ENCODE results near the gene TSN. TPM values are rescaled to one million over a fixed set of nuclear protein-coding genes. Genes with fewer than 3 reads are reported as not detected.

The TSN gene
- total RNA-seq, 1 experiment from 2014 or later, result 91.5 TPM

DNA sequence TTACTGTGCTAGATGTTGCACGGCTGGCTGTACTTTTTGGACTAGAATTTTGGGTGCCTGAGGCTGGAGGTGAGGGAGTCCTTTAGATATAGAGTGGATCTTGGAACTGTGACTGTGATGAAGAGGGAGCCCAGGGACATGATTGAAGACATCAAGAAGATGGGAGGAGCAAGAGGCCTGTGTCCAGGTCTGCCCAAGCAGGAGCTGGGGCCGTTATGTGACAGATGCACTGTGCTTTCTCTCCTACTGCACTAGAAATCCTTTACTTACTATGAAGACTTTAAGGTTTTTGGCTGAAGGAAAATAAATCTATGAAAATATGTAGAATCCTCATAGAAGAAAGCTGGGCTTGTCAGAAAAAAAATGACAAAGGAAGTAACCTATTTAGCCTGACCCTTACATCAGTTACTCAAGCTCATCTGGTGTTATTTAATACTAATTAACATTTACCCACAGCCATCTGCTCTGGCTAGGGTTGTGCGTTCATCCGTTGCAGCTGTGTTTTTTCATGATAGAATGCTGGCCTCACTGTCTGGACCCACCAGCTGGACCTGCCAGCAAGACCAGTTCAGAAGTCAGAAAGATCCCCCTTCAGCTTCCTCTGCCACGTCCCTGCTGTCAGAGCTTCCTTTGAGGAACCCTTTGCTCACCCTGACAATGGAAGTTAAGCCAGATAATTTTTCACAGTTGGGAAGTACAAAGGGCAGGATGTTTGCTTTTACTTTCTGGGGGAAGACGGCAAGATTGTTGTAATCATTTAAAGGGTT, 16.7 kb downstream of the TSN start:
- peaks cover 5 to 14% of the 10 kb centered on the region in 2 experiments; a peak in 2 of 4 replicates for H3K4me1 ChIP-seq (ENCODE audit: control insufficient read depth in 1 of 2, insufficient read depth in 2 of 2, low read length in 2 of 2)
- no peaks in the 10 kb centered on the region for H3K9me3 ChIP-seq (ENCODE audit: control insufficient read depth in 1 of 2, insufficient read depth in 1 of 2, low read depth in 1 of 2, low read length in 2 of 2)
- RAD21 ChIA-PET (ENCODE audit: low non-redundant PET in 1 of 2, low total read pairs in 2 of 2, uncharacterized antibody in 2 of 2, unreplicated experiment in 2 of 2), result no interaction called here
- H3K4me2 ChIP-seq (ENCODE audit: low read length), result no peak overlapping the region
- H3K36me3 ChIP-seq (ENCODE audit: control insufficient read depth in 1 of 2, insufficient read depth in 2 of 2, low read length in 2 of 2), result no peaks in the 10 kb centered on the region
- ATAC-seq, result no peak
- H3K27me3 ChIP-seq (ENCODE audit: insufficient read depth, low read length), result no peaks in the 10 kb centered on the region
- no peaks in the 10 kb centered on the region for H4K20me1 ChIP-seq (ENCODE audit: insufficient read depth)
- H3K4me3 ChIP-seq (replicated peaks in 1 of 2; ENCODE audit: low read depth in 1 of 2, low read length in 2 of 2), result no peak overlapping the region
- no peak overlapping the region for H3K9ac ChIP-seq (ENCODE audit: low read length)
- CTCF ChIA-PET, result interaction anchor here (0.9 kb wide), 1 partner anchor 39 kb away, joined by 3 read pairs; no protein-coding TSS in a partner anchor
- no peaks in the 10 kb centered on the region for H3K9me2 ChIP-seq (ENCODE audit: insufficient read depth)
- POLR2A ChIA-PET, result no interaction called here
- H3K79me2 ChIP-seq (ENCODE audit: insufficient read depth, low read length), result no peaks in the 10 kb centered on the region
- no peak overlapping the region for H3K27ac ChIP-seq (ENCODE audit: low read depth, low read length)
- no TSS peak for BruUV-seq (replicated peaks)
- H2AFZ ChIP-seq (ENCODE audit: low read depth, low read length, poor library complexity, severe bottlenecking), result no peak overlapping the region
- no peak for TF ChIP-seq TCF7L2 (IDR thresholded peaks at IDR 0.05; ENCODE audit: borderline replicate concordance, extremely low read depth, insufficient read depth, insufficient read length)
- TF ChIP-seq SP1 (IDR thresholded peaks at IDR 0.05; ENCODE audit: low read depth), result no peak
- TF ChIP-seq CBX3 (IDR thresholded peaks at IDR 0.05; ENCODE audit: low read depth), result no peak
- TF ChIP-seq, protein P1, sequence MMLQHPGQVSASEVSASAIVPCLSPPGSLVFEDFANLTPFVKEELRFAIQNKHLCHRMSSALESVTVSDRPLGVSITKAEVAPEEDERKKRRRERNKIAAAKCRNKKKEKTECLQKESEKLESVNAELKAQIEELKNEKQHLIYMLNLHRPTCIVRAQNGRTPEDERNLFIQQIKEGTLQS (IDR thresholded peaks at IDR 0.05), result no peak
- TF ChIP-seq, protein P2, sequence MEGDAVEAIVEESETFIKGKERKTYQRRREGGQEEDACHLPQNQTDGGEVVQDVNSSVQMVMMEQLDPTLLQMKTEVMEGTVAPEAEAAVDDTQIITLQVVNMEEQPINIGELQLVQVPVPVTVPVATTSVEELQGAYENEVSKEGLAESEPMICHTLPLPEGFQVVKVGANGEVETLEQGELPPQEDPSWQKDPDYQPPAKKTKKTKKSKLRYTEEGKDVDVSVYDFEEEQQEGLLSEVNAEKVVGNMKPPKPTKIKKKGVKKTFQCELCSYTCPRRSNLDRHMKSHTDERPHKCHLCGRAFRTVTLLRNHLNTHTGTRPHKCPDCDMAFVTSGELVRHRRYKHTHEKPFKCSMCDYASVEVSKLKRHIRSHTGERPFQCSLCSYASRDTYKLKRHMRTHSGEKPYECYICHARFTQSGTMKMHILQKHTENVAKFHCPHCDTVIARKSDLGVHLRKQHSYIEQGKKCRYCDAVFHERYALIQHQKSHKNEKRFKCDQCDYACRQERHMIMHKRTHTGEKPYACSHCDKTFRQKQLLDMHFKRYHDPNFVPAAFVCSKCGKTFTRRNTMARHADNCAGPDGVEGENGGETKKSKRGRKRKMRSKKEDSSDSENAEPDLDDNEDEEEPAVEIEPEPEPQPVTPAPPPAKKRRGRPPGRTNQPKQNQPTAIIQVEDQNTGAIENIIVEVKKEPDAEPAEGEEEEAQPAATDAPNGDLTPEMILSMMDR (IDR thresholded peaks at IDR 0.05 in 2 of 3, conservative IDR thresholded peaks at IDR 0.05 in 1 of 3; ENCODE audit: borderline replicate concordance in 1 of 3, insufficient read depth in 1 of 3, low read depth in 2 of 3, low read length in 2 of 3), result no peak
- TF ChIP-seq JUND (IDR thresholded peaks at IDR 0.05), result no peak
- no peak for TF ChIP-seq RAD21 (IDR thresholded peaks at IDR 0.05; ENCODE audit: low read depth)
- TF ChIP-seq EZH2phosphoT487 (IDR thresholded peaks at IDR 0.05; ENCODE audit: borderline replicate concordance), result no peak
- no peak for TF ChIP-seq POLR2AphosphoS5 (IDR thresholded peaks at IDR 0.05; ENCODE audit: low read depth, low read length)
- TF ChIP-seq, protein P3, sequence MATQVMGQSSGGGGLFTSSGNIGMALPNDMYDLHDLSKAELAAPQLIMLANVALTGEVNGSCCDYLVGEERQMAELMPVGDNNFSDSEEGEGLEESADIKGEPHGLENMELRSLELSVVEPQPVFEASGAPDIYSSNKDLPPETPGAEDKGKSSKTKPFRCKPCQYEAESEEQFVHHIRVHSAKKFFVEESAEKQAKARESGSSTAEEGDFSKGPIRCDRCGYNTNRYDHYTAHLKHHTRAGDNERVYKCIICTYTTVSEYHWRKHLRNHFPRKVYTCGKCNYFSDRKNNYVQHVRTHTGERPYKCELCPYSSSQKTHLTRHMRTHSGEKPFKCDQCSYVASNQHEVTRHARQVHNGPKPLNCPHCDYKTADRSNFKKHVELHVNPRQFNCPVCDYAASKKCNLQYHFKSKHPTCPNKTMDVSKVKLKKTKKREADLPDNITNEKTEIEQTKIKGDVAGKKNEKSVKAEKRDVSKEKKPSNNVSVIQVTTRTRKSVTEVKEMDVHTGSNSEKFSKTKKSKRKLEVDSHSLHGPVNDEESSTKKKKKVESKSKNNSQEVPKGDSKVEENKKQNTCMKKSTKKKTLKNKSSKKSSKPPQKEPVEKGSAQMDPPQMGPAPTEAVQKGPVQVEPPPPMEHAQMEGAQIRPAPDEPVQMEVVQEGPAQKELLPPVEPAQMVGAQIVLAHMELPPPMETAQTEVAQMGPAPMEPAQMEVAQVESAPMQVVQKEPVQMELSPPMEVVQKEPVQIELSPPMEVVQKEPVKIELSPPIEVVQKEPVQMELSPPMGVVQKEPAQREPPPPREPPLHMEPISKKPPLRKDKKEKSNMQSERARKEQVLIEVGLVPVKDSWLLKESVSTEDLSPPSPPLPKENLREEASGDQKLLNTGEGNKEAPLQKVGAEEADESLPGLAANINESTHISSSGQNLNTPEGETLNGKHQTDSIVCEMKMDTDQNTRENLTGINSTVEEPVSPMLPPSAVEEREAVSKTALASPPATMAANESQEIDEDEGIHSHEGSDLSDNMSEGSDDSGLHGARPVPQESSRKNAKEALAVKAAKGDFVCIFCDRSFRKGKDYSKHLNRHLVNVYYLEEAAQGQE (IDR thresholded peaks at IDR 0.05; ENCODE audit: low read depth), result no peak
- TF ChIP-seq, protein P4, sequence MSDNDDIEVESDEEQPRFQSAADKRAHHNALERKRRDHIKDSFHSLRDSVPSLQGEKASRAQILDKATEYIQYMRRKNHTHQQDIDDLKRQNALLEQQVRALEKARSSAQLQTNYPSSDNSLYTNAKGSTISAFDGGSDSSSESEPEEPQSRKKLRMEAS (IDR thresholded peaks at IDR 0.05), result no peak
- no peak for TF ChIP-seq ZFX (IDR thresholded peaks at IDR 0.05)
- TF ChIP-seq FOSL1 (IDR thresholded peaks at IDR 0.05; ENCODE audit: low read depth), result no peak
- TF ChIP-seq SIN3A (IDR thresholded peaks at IDR 0.05; ENCODE audit: low read depth), result no peak
- TF ChIP-seq POLR2A (IDR thresholded peaks at IDR 0.05; ENCODE audit: borderline replicate concordance, extremely low read depth, insufficient read depth, insufficient read length), result no peak
- no peak for TF ChIP-seq YY1 (IDR thresholded peaks at IDR 0.05; ENCODE audit: extremely low read depth, insufficient replicate concordance, low read depth, low read length)
- TF ChIP-seq, protein P5, sequence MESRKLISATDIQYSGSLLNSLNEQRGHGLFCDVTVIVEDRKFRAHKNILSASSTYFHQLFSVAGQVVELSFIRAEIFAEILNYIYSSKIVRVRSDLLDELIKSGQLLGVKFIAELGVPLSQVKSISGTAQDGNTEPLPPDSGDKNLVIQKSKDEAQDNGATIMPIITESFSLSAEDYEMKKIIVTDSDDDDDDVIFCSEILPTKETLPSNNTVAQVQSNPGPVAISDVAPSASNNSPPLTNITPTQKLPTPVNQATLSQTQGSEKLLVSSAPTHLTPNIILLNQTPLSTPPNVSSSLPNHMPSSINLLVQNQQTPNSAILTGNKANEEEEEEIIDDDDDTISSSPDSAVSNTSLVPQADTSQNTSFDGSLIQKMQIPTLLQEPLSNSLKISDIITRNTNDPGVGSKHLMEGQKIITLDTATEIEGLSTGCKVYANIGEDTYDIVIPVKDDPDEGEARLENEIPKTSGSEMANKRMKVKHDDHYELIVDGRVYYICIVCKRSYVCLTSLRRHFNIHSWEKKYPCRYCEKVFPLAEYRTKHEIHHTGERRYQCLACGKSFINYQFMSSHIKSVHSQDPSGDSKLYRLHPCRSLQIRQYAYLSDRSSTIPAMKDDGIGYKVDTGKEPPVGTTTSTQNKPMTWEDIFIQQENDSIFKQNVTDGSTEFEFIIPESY (IDR thresholded peaks at IDR 0.05; ENCODE audit: extremely low read depth, insufficient replicate concordance, low read length), result no peak
- TF ChIP-seq EGR1 (IDR thresholded peaks at IDR 0.05; ENCODE audit: low read depth), result no peak
- TF ChIP-seq SRF (IDR thresholded peaks at IDR 0.05; ENCODE audit: low read depth), result no peak
- no peak for TF ChIP-seq ELF1 (IDR thresholded peaks at IDR 0.05; ENCODE audit: borderline replicate concordance, low read depth)
- no peak for DNase-seq (ENCODE audit: low read depth, low spot score)
- intact Hi-C loops (cut with micrococcal nuclease), result no loop called here
